Neural cell (in vitro differentiated cells): ENCODE results near the gene RIMS4. TPM values are rescaled to one million over a fixed set of nuclear protein-coding genes. Genes with fewer than 3 reads are reported as not detected.
A peak's percentile ranks its signal among the peaks of the same experiment; 100 is the strongest.

ENCODE experiments used
- H2AFZ ChIP-seq: fragments of 200-600, 300-800 bp; sonication (generic), shearing (Covaris generic); 2 replicates; pipeline ENCODE4 v1.6.0; 2014; ENCODE audit warnings: low read depth, mild to moderate bottlenecking, antibody characterized with exemption, low read length, moderate library complexity
- H3F3A ChIP-seq: fragments of 200-600 bp; shearing (Covaris generic); 2 replicates; pipeline ENCODE4 v1.6.1; 2016; ENCODE audit warnings: mild to moderate bottlenecking, moderate library complexity, mixed read lengths, antibody characterized with exemption, low read length; ENCODE audit not compliant: insufficient read depth, poor library complexity, severe bottlenecking
- H3K27ac ChIP-seq: fragments of 200-600, 300-800 bp; sonication (generic), shearing (Covaris generic); 2 replicates; pipeline ENCODE4 v1.5.1; 2014; ENCODE audit warnings: mild to moderate bottlenecking, low read length, moderate library complexity
- H3K27me3 ChIP-seq: fragments of 300-800, 200-600 bp; sonication (generic), shearing (Covaris generic); 2 replicates; pipeline ENCODE4 v1.6.0; 2014; ENCODE audit warnings: mild to moderate bottlenecking, low read depth, low read length, moderate library complexity; ENCODE audit not compliant: insufficient read depth
- H3K36me3 ChIP-seq: fragments of 300-800, 200-600 bp; sonication (generic), shearing (Covaris generic); 2 replicates; pipeline ENCODE4 v1.5.1; 2014; ENCODE audit warnings: mild to moderate bottlenecking, antibody characterized with exemption, low read length, moderate library complexity; ENCODE audit not compliant: insufficient read depth
- H3K4me2 ChIP-seq: fragments of 300-800, 200-600 bp; sonication (generic), shearing (Covaris generic); 2 replicates; pipeline ENCODE4 v1.6.0; 2014; ENCODE audit warnings: mild to moderate bottlenecking, low read length
- H3K4me3 ChIP-seq: fragments of 300-800, 200-600 bp; sonication (generic), shearing (Covaris generic); 2 replicates; pipeline ENCODE4 v1.5.1; 2014; ENCODE audit warnings: mild to moderate bottlenecking, low read length, moderate library complexity
- H3K79me2 ChIP-seq: fragments of 200-600 bp; shearing (Covaris generic); replicated peaks from 2 replicates; pipeline ENCODE4 v1.6.0; 2014; ENCODE audit warnings: mild to moderate bottlenecking, low read length, moderate library complexity; ENCODE audit not compliant: insufficient read depth
- H3K9ac ChIP-seq: fragments of 300-800, 200-600 bp; sonication (generic), shearing (Covaris generic); 2 replicates; pipeline ENCODE4 v1.6.1; 2016; ENCODE audit warnings: mild to moderate bottlenecking, low read length, mixed read lengths
- H3K9me2 ChIP-seq: fragments of 200-600 bp; shearing (Covaris generic); 2 replicates; pipeline ENCODE4 v1.6.1; 2016; ENCODE audit warnings: mild to moderate bottlenecking, low read length, mixed read lengths; ENCODE audit not compliant: insufficient read depth
- H3K9me3 ChIP-seq: fragments of 200-600, 300-800 bp; sonication (generic), shearing (Covaris generic); 2 replicates; pipeline ENCODE4 v1.6.1; 2016; ENCODE audit warnings: mild to moderate bottlenecking, mixed run types, low read length, moderate library complexity, mixed read lengths
- H4K20me1 ChIP-seq: fragments of 200-600 bp; shearing (Covaris generic); 2 replicates; pipeline ENCODE4 v1.6.1; 2016; ENCODE audit warnings: mild to moderate bottlenecking, mixed run types; ENCODE audit not compliant: insufficient read depth
- CTCF ChIP-seq: fragments of 450-650 bp; IDR thresholded peaks from 2 replicates; pipeline ENCODE4 v1.5.1; 2014; ENCODE audit warnings: antibody characterized with exemption, mild to moderate bottlenecking, moderate library complexity; ENCODE audit not compliant: poor library complexity, severe bottlenecking
- EP300 ChIP-seq: fragments of 450-650 bp; conservative IDR thresholded peaks from 2 replicates; pipeline ENCODE4 v1.6.1; 2014; ENCODE audit warnings: antibody characterized with exemption, mild to moderate bottlenecking, moderate library complexity; ENCODE audit not compliant: poor library complexity, severe bottlenecking
- EZH2 ChIP-seq: fragments of 200-600, 300-800 bp; shearing (Covaris generic), sonication (generic); IDR thresholded peaks from 2 replicates; pipeline ENCODE4 v1.6.1; 2014; ENCODE audit warnings: antibody characterized with exemption, low read length, borderline replicate concordance, mild to moderate bottlenecking; ENCODE audit not compliant: insufficient read depth, poor library complexity, severe bottlenecking
- MXI1 ChIP-seq: fragments of 450-650 bp; conservative IDR thresholded peaks from 2 replicates; pipeline ENCODE4 v1.6.1; 2014; ENCODE audit warnings: antibody characterized with exemption, mild to moderate bottlenecking; ENCODE audit not compliant: poor library complexity, severe bottlenecking
- RAD21 ChIP-seq: fragments of 450-650 bp; conservative IDR thresholded peaks from 2 replicates; pipeline ENCODE4 v1.6.1; 2014; ENCODE audit warnings: antibody characterized with exemption, mild to moderate bottlenecking, moderate library complexity
- SMC3 ChIP-seq: fragments of 450-650 bp; conservative IDR thresholded peaks from 2 replicates; pipeline ENCODE4 v1.6.1; 2014; ENCODE audit warnings: antibody characterized with exemption, mild to moderate bottlenecking, moderate library complexity; ENCODE audit not compliant: poor library complexity
- TAF1 ChIP-seq: IDR thresholded peaks from 2 replicates; pipeline ENCODE4 v1.6.1; 2012; ENCODE audit warnings: low read depth
- polyA plus RNA-seq: library from polyadenylated mRNA; depleted of rRNA; stranded (reverse); fragments of >200 nt; gene quantifications from 2 replicates; pipeline ENCODE4 v1.2.3, GENCODE V29; 2014
- TF ChIP-seq, protein P1 (sequence below): IDR thresholded peaks from 2 replicates; pipeline ENCODE4 v1.6.1; 2012; ENCODE audit warnings: borderline replicate concordance

RIMS4 gene
- polyA plus RNA-seq, 1 donor from 2014 or later, result 40.6 TPM

DNA sequence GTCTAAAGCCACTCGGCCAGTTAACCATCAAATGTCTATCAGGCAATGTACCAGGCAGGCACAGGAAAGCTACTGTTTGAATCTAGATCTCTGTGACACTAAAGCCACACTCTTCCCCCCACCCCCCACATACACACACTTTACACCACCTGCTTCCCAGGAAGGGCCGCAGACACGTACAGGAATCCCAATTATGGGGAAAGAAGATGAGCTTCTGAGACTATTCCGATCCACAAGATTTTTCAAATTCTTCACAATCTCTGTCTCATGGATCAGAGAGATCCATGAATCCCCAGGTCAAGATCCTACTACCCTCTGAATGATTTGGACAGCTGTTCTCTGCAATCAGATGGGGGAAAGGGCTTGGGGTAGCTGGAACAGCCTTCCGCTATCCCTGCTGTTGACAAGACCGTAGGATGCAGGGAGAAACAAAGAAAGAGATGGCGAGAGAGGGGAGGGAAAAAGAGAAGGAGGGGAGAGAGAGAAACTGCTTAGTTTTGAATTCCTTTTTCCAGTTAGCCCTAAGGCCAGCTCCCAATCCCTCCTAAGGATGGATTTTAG, 25.4 kb upstream of the RIMS4 start:
- H2AFZ ChIP-seq, result no peak overlapping the region

GRCh38 chr20:44835116-44835515, 24.8 kb upstream of the RIMS4 start:
- no peaks in the 10 kb centered on the region for H3K9me3 ChIP-seq
- no peaks in the 10 kb centered on the region for H3K36me3 ChIP-seq
- no peaks in the 10 kb centered on the region for H3F3A ChIP-seq
- H3K9ac ChIP-seq, result no peak overlapping the region
- TF ChIP-seq MXI1 (no peak), EP300 (no peak), CTCF (no peak), RAD21 (no peak), SMC3 (no peak), EZH2 (no peak), TAF1 (no peak)
- TF ChIP-seq, protein P1, sequence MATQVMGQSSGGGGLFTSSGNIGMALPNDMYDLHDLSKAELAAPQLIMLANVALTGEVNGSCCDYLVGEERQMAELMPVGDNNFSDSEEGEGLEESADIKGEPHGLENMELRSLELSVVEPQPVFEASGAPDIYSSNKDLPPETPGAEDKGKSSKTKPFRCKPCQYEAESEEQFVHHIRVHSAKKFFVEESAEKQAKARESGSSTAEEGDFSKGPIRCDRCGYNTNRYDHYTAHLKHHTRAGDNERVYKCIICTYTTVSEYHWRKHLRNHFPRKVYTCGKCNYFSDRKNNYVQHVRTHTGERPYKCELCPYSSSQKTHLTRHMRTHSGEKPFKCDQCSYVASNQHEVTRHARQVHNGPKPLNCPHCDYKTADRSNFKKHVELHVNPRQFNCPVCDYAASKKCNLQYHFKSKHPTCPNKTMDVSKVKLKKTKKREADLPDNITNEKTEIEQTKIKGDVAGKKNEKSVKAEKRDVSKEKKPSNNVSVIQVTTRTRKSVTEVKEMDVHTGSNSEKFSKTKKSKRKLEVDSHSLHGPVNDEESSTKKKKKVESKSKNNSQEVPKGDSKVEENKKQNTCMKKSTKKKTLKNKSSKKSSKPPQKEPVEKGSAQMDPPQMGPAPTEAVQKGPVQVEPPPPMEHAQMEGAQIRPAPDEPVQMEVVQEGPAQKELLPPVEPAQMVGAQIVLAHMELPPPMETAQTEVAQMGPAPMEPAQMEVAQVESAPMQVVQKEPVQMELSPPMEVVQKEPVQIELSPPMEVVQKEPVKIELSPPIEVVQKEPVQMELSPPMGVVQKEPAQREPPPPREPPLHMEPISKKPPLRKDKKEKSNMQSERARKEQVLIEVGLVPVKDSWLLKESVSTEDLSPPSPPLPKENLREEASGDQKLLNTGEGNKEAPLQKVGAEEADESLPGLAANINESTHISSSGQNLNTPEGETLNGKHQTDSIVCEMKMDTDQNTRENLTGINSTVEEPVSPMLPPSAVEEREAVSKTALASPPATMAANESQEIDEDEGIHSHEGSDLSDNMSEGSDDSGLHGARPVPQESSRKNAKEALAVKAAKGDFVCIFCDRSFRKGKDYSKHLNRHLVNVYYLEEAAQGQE, result no peak
- no peaks in the 10 kb centered on the region for H3K27me3 ChIP-seq
- H3K79me2 ChIP-seq, result no peaks in the 10 kb centered on the region
- no peak overlapping the region for H3K4me3 ChIP-seq
- H2AFZ ChIP-seq, result no peak overlapping the region
- H4K20me1 ChIP-seq, result no peaks in the 10 kb centered on the region
- no peak overlapping the region for H3K4me2 ChIP-seq
- H3K9me2 ChIP-seq, result no peaks in the 10 kb centered on the region
- no peak overlapping the region for H3K27ac ChIP-seq

More for the DNA sequence above, 25.4 kb upstream of the RIMS4 start:
- H3K9me3 ChIP-seq, result no peaks in the 10 kb centered on the region
- H3K9ac ChIP-seq, result no peak overlapping the region
- peak overlapping the region; percentile 18 for H3K27ac ChIP-seq
- no peaks in the 10 kb centered on the region for H4K20me1 ChIP-seq
- no peak for TF ChIP-seq EP300
- TF ChIP-seq RAD21, result no peak
- TF ChIP-seq EZH2, result no peak
- no peak overlapping the region for H3K4me3 ChIP-seq
- H3K79me2 ChIP-seq, result no peaks in the 10 kb centered on the region
- no peaks in the 10 kb centered on the region for H3K9me2 ChIP-seq
- no peaks in the 10 kb centered on the region for H3F3A ChIP-seq
- no peaks in the 10 kb centered on the region for H3K27me3 ChIP-seq
- no peak overlapping the region for H3K4me2 ChIP-seq
- H3K36me3 ChIP-seq, result no peaks in the 10 kb centered on the region
